Measurements from ENCODE around the gene MSRB1.

Gene MSRB1

DNA sequence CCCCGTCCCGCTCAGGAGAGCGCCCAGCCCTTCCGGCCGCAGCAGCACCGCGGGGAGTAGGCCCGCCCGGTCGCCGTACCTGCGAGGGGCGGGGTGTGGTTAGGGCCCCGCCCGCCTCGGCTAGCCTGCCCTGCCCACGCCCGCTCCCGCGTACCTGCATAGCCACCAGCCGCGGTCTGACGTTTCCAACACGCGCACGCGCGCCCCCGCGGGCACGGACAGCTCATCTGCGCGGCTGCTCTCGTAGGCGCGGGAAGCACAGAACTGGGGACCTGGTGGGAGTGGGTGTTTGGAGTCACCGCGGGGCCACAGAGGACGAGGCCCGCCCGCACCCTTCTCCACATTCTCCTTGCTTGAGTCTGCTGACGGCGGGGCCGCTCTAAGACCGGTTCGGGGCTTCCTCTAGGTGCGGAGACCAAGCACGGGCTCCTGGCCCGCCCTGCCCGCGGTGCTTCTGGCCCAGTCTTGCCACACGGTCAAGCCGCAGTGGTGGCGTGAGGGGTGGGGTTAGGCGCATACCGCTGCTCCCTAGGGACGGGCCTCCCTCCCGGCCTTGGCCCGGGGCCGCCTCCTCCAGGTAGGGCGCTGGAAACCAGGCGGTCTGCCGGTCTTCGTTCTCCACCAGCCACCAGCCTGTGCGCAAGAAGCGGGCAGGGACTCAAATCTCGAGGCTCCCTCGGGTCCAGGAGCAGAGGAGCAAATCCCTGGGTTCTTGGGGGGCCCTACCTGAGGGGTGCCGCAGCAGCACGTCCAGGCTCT lies 36.5 kb upstream of the MSRB1 start:
- DNase-seq (ENCODE audit: low read depth in 4 of 4, low spot score in 1 of 4), result no peak

DNA sequence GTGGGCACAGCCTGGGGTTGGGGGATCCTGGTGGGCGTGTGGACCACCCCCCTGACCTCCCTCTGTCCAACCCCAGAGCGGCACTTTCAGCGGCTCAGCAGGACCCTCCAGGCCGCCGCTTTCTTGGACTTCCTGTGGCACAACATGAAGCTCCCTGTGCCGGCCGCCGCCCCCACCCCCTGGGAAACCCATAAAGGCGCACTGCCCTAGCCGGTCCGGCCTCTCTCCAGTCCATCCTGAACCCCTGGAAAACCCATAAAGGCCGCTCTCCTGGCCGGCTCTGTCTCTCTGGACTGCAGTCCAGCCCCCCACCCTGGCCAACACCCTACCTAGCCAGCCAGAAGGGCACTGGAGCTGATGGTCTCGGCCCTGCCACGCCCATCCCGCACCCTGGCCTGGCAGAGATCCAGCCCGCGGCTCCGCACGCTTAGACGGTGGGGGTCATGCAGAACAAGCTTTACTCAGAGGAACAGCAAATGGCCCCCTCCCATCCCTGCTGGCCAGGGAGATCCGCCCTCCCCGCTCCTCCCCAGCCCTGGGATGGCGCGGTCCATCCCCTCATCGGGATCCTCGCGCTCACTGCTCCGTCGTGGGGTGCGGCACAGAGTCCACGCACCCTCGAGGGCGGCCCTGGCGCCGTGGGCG lies 35.6 kb upstream of the MSRB1 start:
- no peak for DNase-seq (ENCODE audit: low read depth in 4 of 4, low spot score in 1 of 4)

GRCh38 chr16:1977875-1978268 lies 34.9 kb upstream of the MSRB1 start:
- DNase-seq (ENCODE audit: low read depth in 4 of 4, low spot score in 1 of 4), result no peak

GRCh38 chr16:1976951-1977874 lies 34.2 kb upstream of the MSRB1 start:
- no peak for DNase-seq (ENCODE audit: low read depth in 4 of 4, low spot score in 1 of 4)

DNA sequence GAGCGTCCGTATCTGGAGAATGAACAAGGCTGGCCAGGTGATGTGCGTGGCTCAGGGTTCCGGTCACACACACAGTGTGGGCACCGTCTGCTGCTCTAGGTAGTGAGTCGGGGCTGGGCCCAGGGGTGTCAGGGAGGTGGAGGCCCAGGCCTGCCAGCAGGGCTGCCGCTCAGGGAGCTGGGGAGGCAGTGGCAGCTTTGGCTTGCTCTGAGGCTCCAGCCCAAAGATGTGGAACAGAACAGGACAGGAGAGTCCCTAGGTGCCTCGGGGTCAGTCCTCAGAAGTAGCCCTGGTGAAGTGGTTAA lies 33.2 kb upstream of the MSRB1 start:
- DNase-seq (ENCODE audit: low read depth in 4 of 4, low spot score in 1 of 4), result no peak

DNA sequence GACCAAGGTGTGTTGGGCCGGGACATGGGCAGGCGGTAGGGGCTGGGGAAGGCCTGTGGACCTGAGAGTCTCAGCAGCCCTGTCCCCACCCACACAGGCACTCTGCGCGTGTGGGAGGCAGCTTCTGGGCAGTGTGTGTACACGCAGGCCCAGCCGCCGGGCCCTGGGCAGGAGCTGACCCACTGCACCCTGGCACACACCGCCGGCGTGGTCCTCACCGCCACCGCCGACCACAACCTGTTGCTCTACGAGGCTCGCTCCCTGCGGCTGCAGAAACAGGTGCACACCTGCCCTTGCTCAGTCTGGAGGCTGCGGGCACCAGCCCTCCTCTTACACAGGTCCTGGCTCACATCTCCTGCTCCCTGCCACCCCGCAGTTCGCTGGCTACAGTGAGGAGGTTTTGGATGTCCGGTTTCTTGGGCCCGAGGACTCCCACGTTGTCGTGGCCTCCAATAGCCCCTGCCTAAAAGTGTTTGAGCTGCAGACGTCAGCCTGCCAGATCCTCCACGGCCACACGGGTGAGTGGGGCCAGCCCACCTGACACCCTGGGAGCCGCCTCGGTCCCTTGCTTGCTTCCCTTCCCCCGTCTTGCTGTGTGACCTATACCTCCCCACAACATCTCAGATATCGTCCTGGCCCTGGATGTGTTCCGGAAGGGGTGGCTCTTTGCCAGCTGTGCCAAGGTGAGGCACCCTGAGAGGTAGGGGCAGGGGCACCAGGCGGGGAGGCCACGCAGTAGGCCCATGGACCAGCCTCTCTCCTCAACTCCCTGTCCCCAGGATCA lies 32.6 kb upstream of the MSRB1 start:
- DNase-seq (ENCODE audit: low read depth in 4 of 4, low spot score in 1 of 4), result no peak

- no peak for DNase-seq (ENCODE audit: low read depth in 4 of 4, low spot score in 1 of 4)
Observed at GRCh38 chr16:1974157-1975070, 31.4 kb upstream of the MSRB1 start.

DNA sequence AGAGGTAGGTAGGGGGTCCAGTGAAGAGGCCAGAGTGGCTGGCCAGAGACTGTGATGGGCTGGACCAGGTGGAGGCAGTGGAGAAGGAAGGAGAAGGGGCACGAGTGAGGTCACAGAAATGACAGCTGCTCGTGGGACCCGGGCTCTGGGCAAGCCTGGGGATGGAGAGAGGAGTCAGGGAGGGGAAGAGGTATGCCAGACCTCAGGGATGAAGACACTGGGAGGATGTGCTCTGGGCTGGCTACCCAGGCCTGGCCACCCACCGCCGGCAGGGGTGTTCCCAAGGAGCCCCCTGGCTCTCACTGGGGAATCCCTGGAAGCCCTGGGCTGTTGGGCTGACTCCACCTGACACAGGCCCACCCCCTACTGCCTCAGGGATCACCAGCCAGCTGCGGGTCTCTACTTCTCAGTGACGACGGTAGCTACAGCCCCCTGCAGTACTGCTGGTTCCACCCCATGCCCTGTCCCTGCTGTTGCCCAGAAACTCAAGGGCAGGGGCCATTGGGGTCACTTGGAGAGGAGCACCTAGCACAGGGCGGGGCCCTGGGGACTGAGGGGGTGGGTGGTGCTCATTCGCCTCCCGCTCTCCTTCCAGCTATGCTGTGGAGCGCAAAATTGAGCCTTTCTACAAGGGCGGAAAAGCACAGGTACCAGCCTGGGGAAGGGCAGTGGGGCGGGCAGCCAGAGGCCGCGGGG lies 30.6 kb upstream of the MSRB1 start:
- no peak for DNase-seq (ENCODE audit: low read depth in 4 of 4, low spot score in 1 of 4)

DNA sequence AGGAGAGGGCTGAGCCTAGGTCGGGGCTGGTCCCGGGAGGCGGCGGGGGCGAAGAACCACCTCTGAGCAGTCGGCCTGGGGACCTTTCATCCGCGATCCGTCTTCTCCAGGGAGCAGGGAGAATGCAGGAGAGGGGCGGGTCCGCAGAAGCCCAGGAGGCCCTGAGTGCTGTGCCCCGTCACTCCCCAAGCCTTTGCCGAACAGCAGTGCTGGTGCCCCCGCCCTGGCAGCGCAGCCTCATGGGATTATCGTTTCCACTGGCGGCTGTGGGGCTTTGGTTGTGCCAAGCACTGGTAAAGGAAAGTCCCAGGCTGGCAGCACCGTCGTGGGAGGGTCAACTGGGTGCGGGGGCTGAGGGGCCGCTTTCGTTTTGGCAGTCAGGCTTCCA lies 29.5 kb upstream of the MSRB1 start:
- DNase-seq (ENCODE audit: low read depth in 4 of 4, low spot score in 1 of 4), result no peak

DNA sequence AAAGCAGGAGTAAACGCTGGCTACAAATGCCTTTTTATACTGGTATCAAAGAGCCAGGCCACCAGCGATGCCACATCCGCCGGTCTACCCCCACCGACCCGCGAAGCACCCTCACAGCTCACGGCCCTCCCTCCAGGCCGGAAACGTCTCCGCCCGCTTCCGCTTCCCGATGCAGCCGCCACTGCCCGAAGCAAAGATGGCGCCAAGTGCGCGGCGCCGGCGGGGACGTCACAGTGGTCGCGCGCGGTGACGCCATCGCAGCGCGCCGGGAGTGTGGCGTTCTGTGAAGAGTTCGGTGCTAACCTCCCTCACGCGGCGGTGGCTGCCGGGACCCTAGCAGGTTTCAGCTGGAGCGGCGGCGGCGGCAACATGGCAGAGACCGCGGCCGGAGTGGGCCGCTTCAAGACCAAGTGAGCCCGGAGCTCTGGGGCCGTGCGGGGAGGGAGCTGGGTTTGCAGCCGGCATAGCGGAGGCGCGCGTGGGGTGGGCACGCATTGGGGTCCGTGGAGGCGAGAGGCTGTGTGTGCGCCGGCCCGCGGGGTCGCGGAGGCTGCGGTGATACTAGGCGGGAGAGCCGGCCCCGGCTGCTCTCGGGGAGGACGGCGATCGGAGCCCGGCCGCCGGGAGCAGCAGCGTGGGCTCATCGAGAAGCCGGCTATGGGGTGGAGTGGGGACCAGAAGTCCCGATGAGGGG lies 28.9 kb upstream of the MSRB1 start, which contains the start of gene TBL3:
Gene TBL3 (plus strand): TSS at position 258 of the 694 bp plus-strand sequence. CDS start 112 bp downstream, at position 370.
- DNase-seq (ENCODE audit: low read depth in 4 of 4, low spot score in 1 of 4), result peak; percentile 84 to 94 (median 92)

DNA sequence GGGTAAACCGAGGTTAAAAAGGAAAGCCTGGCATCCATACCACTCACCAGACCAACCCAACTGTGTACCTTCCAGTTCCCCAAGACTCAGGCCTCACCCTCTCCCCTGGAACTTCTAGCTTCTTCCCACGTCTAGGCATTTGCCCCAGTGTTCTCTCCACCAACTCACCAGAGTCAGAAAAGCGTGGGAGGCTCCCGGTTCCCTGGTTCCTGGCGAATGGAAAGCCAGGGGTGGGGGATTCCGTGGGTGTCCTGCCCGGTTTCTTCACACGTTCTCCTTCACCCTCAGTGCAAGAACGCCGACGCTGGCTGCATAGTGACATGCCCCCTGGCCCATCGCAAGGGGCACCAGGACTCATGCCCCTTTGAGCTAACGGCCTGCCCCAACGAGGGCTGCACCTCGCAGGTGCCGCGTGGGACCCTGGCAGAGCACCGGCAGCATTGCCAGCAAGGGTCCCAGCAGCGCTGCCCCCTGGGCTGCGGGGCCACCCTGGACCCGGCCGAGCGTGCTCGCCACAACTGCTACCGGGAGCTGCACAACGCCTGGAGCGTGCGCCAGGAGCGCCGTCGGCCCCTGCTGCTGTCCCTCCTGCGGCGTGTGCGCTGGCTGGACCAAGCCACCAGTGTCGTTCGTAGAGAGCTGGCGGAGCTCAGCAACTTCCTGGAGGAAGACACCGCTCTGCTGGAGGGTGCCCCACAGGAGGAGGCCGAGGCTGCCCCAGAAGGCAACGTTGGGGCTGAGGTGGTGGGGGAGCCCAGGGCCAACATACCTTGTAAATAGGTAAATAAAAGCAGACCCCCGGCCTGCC lies 25.4 kb upstream of the MSRB1 start:
- no peak for DNase-seq (ENCODE audit: low read depth in 4 of 4, low spot score in 1 of 4)

- no peak for DNase-seq (ENCODE audit: low read depth in 4 of 4, low spot score in 1 of 4)
Observed at GRCh38 chr16:1966460-1966859, 23.5 kb upstream of the MSRB1 start, which contains the start of gene RNF151. TSS of gene RNF151 (plus strand) at chr16:1966856. CDS start at chr16:1966882, 26 bp downstream.

DNA sequence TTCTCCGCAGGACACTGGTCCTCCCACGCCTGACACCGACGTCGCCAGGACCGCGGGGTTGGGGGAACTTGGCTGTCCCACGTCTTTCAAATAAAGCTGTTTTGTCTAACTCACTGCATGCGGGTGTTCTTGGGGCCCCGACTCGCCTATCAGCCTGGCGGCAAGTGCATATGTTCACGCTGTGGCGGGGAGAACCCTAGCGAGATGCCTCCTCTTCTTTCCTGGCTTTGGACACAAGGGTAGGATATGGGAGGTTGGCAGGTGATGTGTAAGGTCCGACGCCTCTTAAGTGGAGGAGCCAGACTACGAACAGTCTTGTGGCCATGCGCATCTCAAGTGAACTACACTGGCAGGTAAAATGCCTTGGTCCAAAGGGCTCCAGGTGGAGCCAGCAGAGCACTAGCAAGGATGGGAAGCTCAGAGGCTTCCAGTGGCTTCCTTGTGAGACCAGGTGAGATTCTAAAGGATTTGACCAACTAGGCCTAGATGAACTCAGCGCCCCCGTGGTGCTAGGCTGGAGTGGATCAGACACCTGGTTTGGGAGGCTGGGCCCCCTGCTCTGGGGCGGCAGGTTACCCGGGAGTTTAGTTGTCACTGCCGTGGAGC lies 22.5 kb upstream of the MSRB1 start:
- no peak for DNase-seq (ENCODE audit: low read depth in 4 of 4, low spot score in 1 of 4)

GRCh38 chr16:1964506-1965395 lies 21.8 kb upstream of the MSRB1 start, which contains the start of gene RPS2:
TSS of gene RPS2 (minus strand) at chr16:1964826. CDS start at chr16:1964625, 201 bp downstream.
- DNase-seq (ENCODE audit: low read depth in 4 of 4, low spot score in 1 of 4), result peak; percentile 94 to 99 (median 96)

DNA sequence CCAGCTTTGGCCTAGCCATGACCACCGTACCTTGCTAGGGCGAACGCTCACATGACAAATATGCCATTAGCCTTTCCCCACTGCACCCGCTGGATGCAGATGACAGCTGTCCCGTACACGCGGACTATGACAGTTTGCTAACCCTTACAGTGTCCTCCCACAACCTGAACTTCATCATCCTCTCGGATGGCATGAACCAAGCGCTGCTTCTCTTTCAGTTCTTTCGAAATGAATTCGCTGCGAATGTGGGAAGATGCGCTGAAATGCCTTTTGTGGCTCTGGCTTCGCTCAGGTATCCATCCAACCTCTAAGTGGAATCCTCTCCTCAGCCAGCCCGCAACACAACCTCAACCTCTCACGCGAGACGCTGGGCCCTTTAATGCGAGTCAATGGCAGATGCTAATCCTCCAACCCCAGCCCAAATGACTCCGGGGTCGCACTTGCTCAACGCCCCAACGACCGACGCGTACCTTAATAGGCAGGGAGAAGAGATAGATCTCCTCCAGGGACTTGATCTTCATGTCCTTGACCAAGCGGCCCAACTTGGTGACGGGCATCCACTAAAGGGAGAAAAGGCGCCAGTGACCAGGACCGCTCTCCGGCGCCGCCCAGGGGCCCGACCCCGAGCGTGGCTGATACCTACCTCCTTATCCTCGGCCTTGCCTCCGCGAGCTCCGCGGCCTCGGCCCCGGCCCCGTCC lies 21.0 kb upstream of the MSRB1 start:
- no peak for DNase-seq (ENCODE audit: low read depth in 4 of 4, low spot score in 1 of 4)
